GM06990 (cell line): ENCODE measurements around the gene AQP5.

ENCODE experiments used
- DNase-seq: peaks from one replicate; pipeline ENCODE4 v3.0.0-alpha.2; 2011; ENCODE audit not compliant: insufficient read length; ENCODE audit errors: extremely low read depth
- H3K27me3 ChIP-seq: replicated peaks from 2 replicates; pipeline ENCODE4 v1.6.0; 2011; ENCODE audit warnings: low read length; ENCODE audit not compliant: control insufficient read depth, insufficient read depth
- H3K36me3 ChIP-seq: 2 replicates; pipeline ENCODE4 v1.5.1; 2011; ENCODE audit warnings: low read length; ENCODE audit not compliant: control insufficient read depth, insufficient read depth
- H3K4me3 ChIP-seq: replicated peaks from 2 replicates; pipeline ENCODE4 v1.5.1; 2011; ENCODE audit warnings: low read depth, mild to moderate bottlenecking, control low read depth, low read length
- TF ChIP-seq, protein P1 (sequence below): IDR thresholded peaks from 2 replicates; pipeline ENCODE4 v1.5.1; 2011; ENCODE audit warnings: low read length, control low read depth, mild to moderate bottlenecking, inconsistent platforms; ENCODE audit not compliant: insufficient read depth, poor library complexity, severe bottlenecking

AQP5 gene

DNA sequence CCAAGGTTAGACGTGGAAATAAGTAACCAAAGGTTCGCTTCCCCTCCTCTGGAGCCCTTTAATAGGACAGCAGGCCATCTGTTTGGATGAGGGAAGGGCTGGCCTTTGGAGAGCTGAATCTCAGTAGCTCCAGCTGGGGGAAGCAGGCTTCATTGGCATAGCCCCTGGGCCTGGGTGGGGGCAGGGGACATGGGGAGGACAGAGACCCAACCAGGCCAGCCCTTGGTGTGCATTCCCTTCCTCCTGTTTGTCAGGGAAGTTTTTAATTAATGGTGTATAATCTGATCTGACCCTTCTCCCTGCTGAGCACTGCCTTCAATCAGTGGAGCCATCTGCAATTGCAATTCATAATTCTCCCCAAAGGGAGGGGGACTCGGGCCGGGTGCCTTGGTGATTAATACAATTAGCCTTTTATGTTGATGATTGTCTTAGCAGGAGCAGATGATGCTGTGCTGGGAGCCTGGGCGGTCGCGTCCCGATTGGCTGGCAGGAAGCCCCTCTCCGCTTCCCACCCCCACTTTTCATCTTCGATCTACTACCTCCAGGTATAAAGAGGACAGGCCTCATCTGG, 17.4 kb downstream of the AQP5 start:
- Histone ChIP-seq H3K36me3 (no peaks in the 10 kb centered on the region), H3K27me3 (no peaks in the 10 kb centered on the region), H3K4me3 (no peak overlapping the region)
- TF ChIP-seq, protein P1, sequence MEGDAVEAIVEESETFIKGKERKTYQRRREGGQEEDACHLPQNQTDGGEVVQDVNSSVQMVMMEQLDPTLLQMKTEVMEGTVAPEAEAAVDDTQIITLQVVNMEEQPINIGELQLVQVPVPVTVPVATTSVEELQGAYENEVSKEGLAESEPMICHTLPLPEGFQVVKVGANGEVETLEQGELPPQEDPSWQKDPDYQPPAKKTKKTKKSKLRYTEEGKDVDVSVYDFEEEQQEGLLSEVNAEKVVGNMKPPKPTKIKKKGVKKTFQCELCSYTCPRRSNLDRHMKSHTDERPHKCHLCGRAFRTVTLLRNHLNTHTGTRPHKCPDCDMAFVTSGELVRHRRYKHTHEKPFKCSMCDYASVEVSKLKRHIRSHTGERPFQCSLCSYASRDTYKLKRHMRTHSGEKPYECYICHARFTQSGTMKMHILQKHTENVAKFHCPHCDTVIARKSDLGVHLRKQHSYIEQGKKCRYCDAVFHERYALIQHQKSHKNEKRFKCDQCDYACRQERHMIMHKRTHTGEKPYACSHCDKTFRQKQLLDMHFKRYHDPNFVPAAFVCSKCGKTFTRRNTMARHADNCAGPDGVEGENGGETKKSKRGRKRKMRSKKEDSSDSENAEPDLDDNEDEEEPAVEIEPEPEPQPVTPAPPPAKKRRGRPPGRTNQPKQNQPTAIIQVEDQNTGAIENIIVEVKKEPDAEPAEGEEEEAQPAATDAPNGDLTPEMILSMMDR = no peak
- no peak for DNase-seq

DNA sequence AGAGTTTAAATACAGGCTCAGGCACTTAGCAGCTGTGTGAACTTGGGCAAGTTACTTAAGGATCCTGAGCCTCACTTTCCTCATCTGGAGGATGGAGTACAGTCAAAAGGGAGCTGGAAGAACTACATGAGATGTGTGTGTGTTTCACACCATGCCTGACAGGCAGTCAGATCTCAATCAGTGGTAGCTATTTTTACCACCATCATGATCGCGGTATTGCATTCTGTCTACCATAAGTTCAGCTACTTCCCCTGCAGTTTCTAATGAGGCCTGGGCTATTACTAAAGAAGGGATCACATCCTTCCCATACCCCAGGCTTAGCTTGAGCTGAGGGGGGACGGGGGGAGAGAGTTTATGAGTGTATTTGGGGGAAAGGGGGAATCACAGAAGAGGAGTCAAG, 18.1 kb downstream of the AQP5 start:
- Histone ChIP-seq H3K4me3 (no peak overlapping the region), H3K27me3 (no peaks in the 10 kb centered on the region), H3K36me3 (no peaks in the 10 kb centered on the region; the same call in 1 of the 2 replicates)
- TF ChIP-seq, protein P1 = no peak
- DNase-seq = no peak

DNA sequence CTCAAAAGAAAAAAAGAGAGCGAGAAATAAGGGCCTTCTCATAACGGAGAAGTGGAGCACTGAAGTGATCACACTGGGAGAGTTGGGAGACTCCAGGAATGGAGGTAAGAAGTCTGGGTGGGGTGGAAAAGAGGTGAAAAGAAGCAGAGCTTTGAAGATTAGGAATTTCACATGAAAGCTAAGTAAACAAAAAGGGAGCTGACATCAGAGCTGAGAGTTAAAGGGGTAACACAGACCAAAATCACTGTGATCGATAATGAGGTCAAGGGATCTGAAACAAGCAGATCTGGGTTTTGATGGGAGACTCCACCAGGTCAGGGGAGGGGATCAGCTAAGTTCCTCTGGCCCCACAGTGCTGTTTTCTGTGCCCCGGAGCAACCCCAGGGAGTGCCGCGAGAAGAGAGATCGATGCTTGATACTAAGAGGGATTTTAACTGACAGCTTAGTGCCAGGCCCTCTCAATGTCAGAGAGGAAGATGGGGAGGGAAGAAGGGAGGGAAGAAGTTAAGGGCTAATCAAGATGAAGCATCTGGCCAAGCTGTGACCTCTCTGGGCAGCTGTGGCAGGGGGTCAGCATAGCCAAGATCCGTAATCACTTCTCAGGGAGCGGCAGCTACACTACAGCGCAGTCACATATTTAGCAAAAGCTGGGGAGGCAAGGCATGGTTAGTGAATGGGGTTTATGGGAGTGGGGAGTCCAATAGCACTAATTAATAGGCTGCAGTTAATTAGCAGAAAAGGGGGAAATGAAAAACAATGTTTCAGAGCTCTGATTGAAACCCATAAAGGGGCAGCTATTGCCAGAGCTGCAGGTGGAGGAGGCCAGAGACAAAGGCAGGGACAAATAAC, 19.1 kb downstream of the AQP5 start:
- Histone ChIP-seq H3K36me3 (no peaks in the 10 kb centered on the region; the same call in 1 of the 2 replicates), H3K27me3 (no peaks in the 10 kb centered on the region), H3K4me3 (no peak overlapping the region)
- TF ChIP-seq, protein P1 = no peak
- no peak for DNase-seq

DNA sequence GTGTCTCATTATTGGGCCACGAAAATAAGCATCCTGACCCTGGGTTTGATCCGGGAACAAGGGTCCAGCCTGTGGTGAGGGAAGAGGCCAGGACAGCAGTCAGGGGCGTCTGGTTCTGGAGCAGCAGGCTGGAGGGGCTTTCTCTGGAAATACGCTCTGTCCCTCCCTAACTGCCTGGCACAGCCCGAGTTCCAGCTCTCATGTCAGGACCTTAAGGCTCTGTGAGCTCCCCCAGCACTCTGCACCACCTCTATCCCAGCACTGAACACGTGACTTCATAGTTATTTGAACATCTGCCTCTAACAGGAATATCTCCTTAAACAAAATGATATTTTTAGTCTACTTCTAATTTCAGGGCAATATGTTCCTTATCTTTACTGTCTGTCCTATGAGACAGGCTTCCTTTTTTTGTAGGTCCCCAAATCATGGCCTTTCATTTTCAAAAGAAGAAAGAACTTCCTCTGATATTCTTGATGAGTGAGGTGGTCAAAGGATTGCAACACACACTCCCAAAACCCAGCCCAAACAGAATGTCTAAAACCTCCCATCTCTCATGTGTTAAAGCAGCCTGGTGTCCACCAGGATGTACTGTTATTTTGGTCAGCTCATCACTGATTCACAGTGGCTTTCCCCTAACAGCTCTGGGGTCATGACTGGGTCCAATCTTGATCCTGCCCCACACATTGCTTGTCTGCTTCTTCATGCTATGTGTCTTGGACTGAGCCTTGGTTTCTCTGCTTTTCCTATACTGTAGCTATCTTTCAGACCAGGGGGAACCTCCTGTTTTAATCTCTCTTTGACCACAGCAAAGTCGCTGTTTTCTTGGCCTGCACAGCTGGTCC, 20.8 kb downstream of the AQP5 start:
- peaks cover 2% of the 10 kb centered on the region; the same call in 1 of the 2 replicates for H3K36me3 ChIP-seq
- TF ChIP-seq, protein P1 = no peak
- no peak for DNase-seq
- no peak overlapping the region for H3K4me3 ChIP-seq
- H3K27me3 ChIP-seq = no peaks in the 10 kb centered on the region

DNA sequence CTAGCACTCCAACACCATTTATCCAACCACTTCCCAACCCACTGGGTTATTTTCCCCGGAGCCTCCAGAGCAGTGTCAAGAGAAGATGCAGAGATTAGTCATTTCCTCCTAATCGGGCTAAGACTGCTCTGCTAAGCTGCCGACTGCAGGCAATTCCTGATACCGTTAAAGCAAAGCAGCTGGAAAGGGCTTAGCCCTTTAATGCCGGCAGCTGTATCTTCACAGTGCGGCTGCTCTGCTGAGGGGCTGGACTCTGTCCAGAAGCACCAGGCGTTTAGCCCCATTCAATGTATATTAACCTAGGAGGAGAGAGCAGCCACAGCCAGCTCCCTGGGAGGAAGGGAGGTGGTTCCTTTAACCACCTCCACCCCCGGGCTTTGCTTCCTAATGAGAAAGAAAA, 22.2 kb downstream of the AQP5 start:
- H3K36me3 ChIP-seq = peaks cover 4% of the 10 kb centered on the region
- H3K4me3 ChIP-seq = no peak overlapping the region
- TF ChIP-seq, protein P1 = no peak
- no peak for DNase-seq
- H3K27me3 ChIP-seq = no peaks in the 10 kb centered on the region
